ENCODE data around the gene ZBTB16. TPM values are rescaled to one million over a fixed set of nuclear protein-coding genes. Genes with fewer than 3 reads are reported as not detected.

Gene ZBTB16
- total and polyA plus RNA-seq, 4 donors = 8.9 to 140 (median 34.5) TPM

- H3K4me1 ChIP-seq (ENCODE audit: control insufficient read depth in 4 of 4, insufficient read depth in 4 of 4, low read length in 3 of 4) = peaks cover 46 to 91% (median 71%) of the 10 kb centered on the region in 4 donors
- 22% methylated on average over 4 of the region's 4 CpGs for WGBS
- no peak for DNase-seq (ENCODE audit: low spot score)
- TF ChIP-seq REST (IDR thresholded peaks at IDR 0.05) (no peak), FOXA1 (IDR thresholded peaks at IDR 0.05) (peak; percentile 53), YY1 (IDR thresholded peaks at IDR 0.05) (peak; percentile 81), JUND (IDR thresholded peaks at IDR 0.05) (peak; percentile 83 to 87), RAD21 (IDR thresholded peaks at IDR 0.05) (peak; percentile 67 to 76), SP1 (IDR thresholded peaks at IDR 0.05) (peak; percentile 100), TAF1 (conservative IDR thresholded peaks at IDR 0.05) (peak; percentile 70), MAX (IDR thresholded peaks at IDR 0.05) (peak; percentile 90), ATF3 (IDR thresholded peaks at IDR 0.05) (peak; percentile 80), ZBTB33 (IDR thresholded peaks at IDR 0.05) (peak; percentile 92), RXRA (IDR thresholded peaks at IDR 0.05) (peak; percentile 100), HNF4G (IDR thresholded peaks at IDR 0.05) (peak; percentile 95), EGR1 (IDR thresholded peaks at IDR 0.05; ENCODE audit: low read depth in 2 of 2) (peak; percentile 39 to 58), CTCF (IDR thresholded peaks at IDR 0.05; ENCODE audit: low read depth, low read length, missing input control) (no peak), NR2F2 (IDR thresholded peaks at IDR 0.05) (peak; percentile 82), FOXA2 (IDR thresholded peaks at IDR 0.05) (peak; percentile 54), GABPA (IDR thresholded peaks at IDR 0.05 in 1 of 2, conservative IDR thresholded peaks at IDR 0.05 in 1 of 2) (peak in 1 of 2 donors; percentile 54), HNF4A (conservative IDR thresholded peaks at IDR 0.05) (peak; percentile 95 to 97)
- H3K4me3 ChIP-seq (ENCODE audit: low read depth in 1 of 3, low read length in 3 of 3) = no peak overlapping the region
- peak overlapping the region; percentile 90 to 91 for H3K27ac ChIP-seq (ENCODE audit: low read depth in 1 of 2, low read length in 2 of 2)
- peak overlapping the region in 1 of 2 donors; percentile 52 for H3K9ac ChIP-seq (ENCODE audit: low read depth in 1 of 2, low read length in 2 of 2)
- no peaks in the 10 kb centered on the region for H3K27me3 ChIP-seq (ENCODE audit: control insufficient read depth in 4 of 4, insufficient read depth in 4 of 4, low read length in 3 of 4)
- peaks cover 0 to 7% (median 4%) of the 10 kb centered on the region in 4 donors for H3K36me3 ChIP-seq (ENCODE audit: control insufficient read depth in 4 of 4, insufficient read depth in 3 of 4, low read depth in 1 of 4, low read length in 3 of 4)
- no peaks in the 10 kb centered on the region for H3K9me3 ChIP-seq (ENCODE audit: control insufficient read depth in 4 of 4, low read length in 3 of 4)
Measured at GRCh38 chr11:114153224-114153623, 93.7 kb downstream of the ZBTB16 start.

Data from liver (tissue), 9 donors.